H1 (cell line): Measurements from ENCODE around the gene PAXIP1. TPM values are rescaled to one million over a fixed set of nuclear protein-coding genes. Genes with fewer than 3 reads are reported as not detected.

ENCODE experiments used
- CTCF ChIA-PET: fragments of 300-600 bp; sonication (Branson Sonifier 250); formaldehyde crosslinking; loops from one replicate; lab custom pipeline; 2021; ENCODE audit not compliant: partially characterized antibody; lab: Charles Lee
- POLR2A ChIA-PET: fragments of 300-600 bp; sonication (Branson Sonifier 250); formaldehyde crosslinking; loops from one replicate; lab custom pipeline; 2021; ENCODE audit warnings: inconsistent platforms; ENCODE audit not compliant: partially characterized antibody; lab: Charles Lee
- DNase-seq, 2 experiments: peaks; one replicate each; pipeline versions ENCODE4 v3.0.0 to v3.0.0-alpha.2; 2010 to 2022; ENCODE audit warnings: low spot score in 2 of 2, low read depth in 1 of 2, mixed read lengths in 1 of 2
- FAIRE-seq: peaks from 2 replicates; lab custom pipeline; 2011; peaks lifted over from hg19 to GRCh38; lab: Jason Lieb, UNC
- H2AFZ ChIP-seq: 2 replicates; pipeline ENCODE4 v1.8.1; 2012; ENCODE audit warnings: low read length, inconsistent platforms
- H2AK5ac ChIP-seq: 2 replicates; pipeline ENCODE4 v1.6.1; 2013; ENCODE audit warnings: low read depth, low read length
- H2BK120ac ChIP-seq: replicated peaks from 2 replicates; pipeline ENCODE3; 2013; ENCODE audit warnings: low read depth, low read length, inconsistent platforms
- H2BK12ac ChIP-seq: 2 replicates; pipeline ENCODE4 v1.6.1; 2013; ENCODE audit warnings: low read depth, low read length
- H2BK15ac ChIP-seq: 2 replicates; pipeline ENCODE4 v1.6.1; 2013; ENCODE audit warnings: low read length
- H2BK20ac ChIP-seq: 2 replicates; pipeline ENCODE4 v1.6.1; 2013; ENCODE audit warnings: low read length
- H2BK5ac ChIP-seq: 2 replicates; pipeline ENCODE4 v1.6.1; 2013; ENCODE audit warnings: low read depth, low read length
- H3K14ac ChIP-seq: 2 replicates; pipeline ENCODE4 v1.6.1; 2013; ENCODE audit warnings: inconsistent platforms; ENCODE audit not compliant: insufficient read length
- H3K18ac ChIP-seq: 2 replicates; pipeline ENCODE4 v1.6.1; 2013; ENCODE audit warnings: low read length; ENCODE audit errors: extremely low read depth
- H3K23ac ChIP-seq: 2 replicates; pipeline ENCODE4 v1.6.1; 2013; ENCODE audit warnings: inconsistent platforms; ENCODE audit not compliant: insufficient read length
- H3K23me2 ChIP-seq: 2 replicates; pipeline ENCODE4 v1.6.1; 2013; ENCODE audit warnings: low read depth, low read length
- H3K27ac ChIP-seq: 2 replicates; pipeline ENCODE4 v1.6.1; 2011; ENCODE audit warnings: low read depth, low read length, inconsistent platforms
- H3K27me3 ChIP-seq, 4 experiments: replicated peaks in 1 of 4; 1 replicate in 1 of 4; 2 replicates in 3 of 4; pipeline versions ENCODE4 v1.6.1 to v1.8.1; 2011 to 2013; ENCODE audit warnings: low read length in 3 of 4, mild to moderate bottlenecking in 3 of 4, inconsistent platforms in 2 of 4, mixed read lengths in 2 of 4, moderate library complexity in 1 of 4; ENCODE audit not compliant: control insufficient read depth in 3 of 4, insufficient read depth in 3 of 4; ENCODE audit errors: extremely low read depth in 1 of 4
- H3K36me3 ChIP-seq, 4 experiments: 2 replicates each; pipeline versions ENCODE4 v1.6.1 to v1.8.1; 2011 to 2013; ENCODE audit warnings: mild to moderate bottlenecking in 4 of 4, low read length in 3 of 4, moderate library complexity in 2 of 4, control low read depth in 1 of 4, inconsistent platforms in 1 of 4; ENCODE audit not compliant: insufficient read depth in 4 of 4, control insufficient read depth in 2 of 4
- H3K4ac ChIP-seq: replicated peaks from 2 replicates; pipeline ENCODE3; 2013; ENCODE audit warnings: low read length, low read depth, mixed read lengths, inconsistent platforms; ENCODE audit not compliant: insufficient read length
- H3K4me1 ChIP-seq, 4 experiments: replicated peaks in 1 of 4; 1 replicate in 1 of 4; 2 replicates in 3 of 4; pipeline versions ENCODE4 v1.6.1 to v1.8.1; 2011 to 2013; ENCODE audit warnings: low read length in 3 of 4, inconsistent platforms in 2 of 4, mixed read lengths in 1 of 4; ENCODE audit not compliant: insufficient read depth in 4 of 4, control insufficient read depth in 3 of 4
- H3K4me2 ChIP-seq, 2 experiments: 2 replicates each; pipeline versions ENCODE4 v1.6.1 to v1.8.1; 2011 to 2013; ENCODE audit warnings: low read depth in 2 of 2, low read length in 2 of 2, control low read depth in 1 of 2, inconsistent platforms in 1 of 2, mild to moderate bottlenecking in 1 of 2; ENCODE audit not compliant: insufficient read depth in 1 of 2
- H3K4me3 ChIP-seq, 4 experiments: fragments of 200-600, 300-600 bp in 1 of 4; sonication (generic), shearing (Covaris generic), sonication (Bioruptor Twin) in 1 of 4; 2 replicates each; pipeline versions ENCODE4 v1.5.1 to v1.8.1; 2011 to 2016; ENCODE audit warnings: low read length in 4 of 4, low read depth in 3 of 4, control low read depth in 2 of 4, inconsistent platforms in 2 of 4, mild to moderate bottlenecking in 2 of 4, mixed read lengths in 1 of 4, moderate library complexity in 1 of 4; ENCODE audit not compliant: insufficient read depth in 2 of 4; ENCODE audit errors: extremely low read depth in 1 of 4
- H3K56ac ChIP-seq: replicated peaks from 2 replicates; pipeline ENCODE3; 2013; ENCODE audit warnings: low read depth, mild to moderate bottlenecking, mixed read lengths, low read length, inconsistent platforms; ENCODE audit not compliant: insufficient read length
- H3K79me1 ChIP-seq: 2 replicates; pipeline ENCODE4 v1.6.1; 2013; ENCODE audit warnings: low read depth, low read length, control low read depth
- H3K79me2 ChIP-seq, 2 experiments: 2 replicates each; pipeline versions ENCODE4 v1.6.1 to v1.8.1; 2012 to 2013; ENCODE audit warnings: low read length in 2 of 2, mild to moderate bottlenecking in 2 of 2, inconsistent platforms in 1 of 2; ENCODE audit not compliant: insufficient read depth in 2 of 2, control insufficient read depth in 1 of 2
- H3K9ac ChIP-seq, 4 experiments: replicated peaks in 1 of 4; 1 replicate in 1 of 4; 2 replicates in 3 of 4; pipeline versions ENCODE4 v1.6.1 to v1.8.1; 2011 to 2013; ENCODE audit warnings: low read depth in 3 of 4, low read length in 3 of 4, control low read depth in 2 of 4, mild to moderate bottlenecking in 2 of 4, moderate library complexity in 2 of 4, inconsistent platforms in 1 of 4; ENCODE audit errors: extremely low read depth in 1 of 4
- H3K9me3 ChIP-seq, 2 experiments: 2 replicates each; pipeline versions ENCODE4 v1.6.1 to v1.8.1; 2012 to 2013; ENCODE audit warnings: mild to moderate bottlenecking in 2 of 2, moderate library complexity in 2 of 2, control low read depth in 1 of 2, inconsistent platforms in 1 of 2, low read depth in 1 of 2, low read length in 1 of 2, mixed read lengths in 1 of 2; ENCODE audit not compliant: insufficient read depth in 2 of 2
- H4K20me1 ChIP-seq, 2 experiments: replicated peaks in 1 of 2; 2 replicates each; pipeline versions ENCODE3 to v1.8.1; 2011 to 2013; ENCODE audit warnings: inconsistent platforms in 2 of 2, low read length in 2 of 2, mild to moderate bottlenecking in 1 of 2; ENCODE audit not compliant: insufficient read depth in 2 of 2, control insufficient read depth in 1 of 2
- H4K5ac ChIP-seq: 2 replicates; pipeline ENCODE4 v1.6.1; 2013; ENCODE audit warnings: low read length, low read depth, mixed read lengths, inconsistent platforms; ENCODE audit not compliant: insufficient read length
- H4K8ac ChIP-seq: 2 replicates; pipeline ENCODE4 v1.8.0; 2013; ENCODE audit warnings: mild to moderate bottlenecking, moderate library complexity, low read length, inconsistent platforms; ENCODE audit not compliant: insufficient read depth; ENCODE audit errors: extremely low read depth
- H4K91ac ChIP-seq: replicated peaks from 2 replicates; pipeline ENCODE3; 2013; ENCODE audit warnings: low read length, mixed read lengths, inconsistent platforms; ENCODE audit not compliant: insufficient read length
- CTCF ChIP-seq, 3 experiments: IDR thresholded peaks; 1 replicate in 2 of 3; 2 replicates in 1 of 3; pipeline versions ENCODE4 v1.5.1 to v1.6.1; 2011; ENCODE audit warnings: low read length in 3 of 3, mild to moderate bottlenecking in 3 of 3, inconsistent platforms in 2 of 3, low read depth in 1 of 3, moderate library complexity in 1 of 3; ENCODE audit not compliant: insufficient read depth in 1 of 3; ENCODE audit errors: control extremely low read depth in 1 of 3
- RAD21 ChIP-seq, 2 experiments: IDR thresholded peaks in 1 of 2; conservative IDR thresholded peaks in 1 of 2; 2 replicates each; pipeline ENCODE4 v1.6.1; 2011; ENCODE audit warnings: low read depth in 2 of 2, low read length in 2 of 2, improper control_type of control experiment in 1 of 2, inconsistent platforms in 1 of 2, mild to moderate bottlenecking in 1 of 2, moderate library complexity in 1 of 2
- SP4 ChIP-seq: IDR thresholded peaks from 2 replicates; pipeline ENCODE4 v1.6.1; 2012; ENCODE audit warnings: low read length, inconsistent platforms
- USF2 ChIP-seq: IDR thresholded peaks from 2 replicates; pipeline ENCODE4 v1.6.1; 2011; ENCODE audit warnings: low read length, improper control_type of control experiment
- WGBS, 2 experiments: shearing (Covaris generic) in 1 of 2; methylation state at CpG; one replicate each; pipeline versions ENCODE4 v1.1.6 to v1.1.7; 2013 to 2015; ENCODE audit warnings: low lambda C conversion rate in 2 of 2, mixed read lengths in 2 of 2, inconsistent platforms in 1 of 2, low coverage in 1 of 2, missing lambda C conversion rate in 1 of 2; ENCODE audit not compliant: insufficient replicate concordance in 2 of 2, insufficient coverage in 1 of 2, insufficient read length in 1 of 2; ENCODE audit errors: extremely low coverage in 1 of 2, missing lambda C conversion rate in 1 of 2; 5-methylcytosine and 5-hydroxymethylcytosine counted together
- polyA plus RNA-seq, 7 experiments: library from polyadenylated mRNA; depleted of rRNA in 3 of 7; stranded (reverse) in 5 of 7; unstranded in 2 of 7; fragments of >200 nt in 5 of 7; fragments of 200-250 nt in 2 of 7; gene quantifications; 1 replicate in 5 of 7; 2 replicates in 1 of 7; 4 replicates in 1 of 7; pipeline versions ENCODE4 v1.2.1 to v1.2.3, GENCODE V29; 2011 to 2013; ENCODE audit warnings: missing spikeins in 2 of 7, mixed read lengths in 2 of 7
- total RNA-seq: library from RNA; stranded (reverse); fragmentation: NEBNext Ultra II Directional; extraction: Animal tissue kit (Norgen Biotek cat#: 25700); gene quantifications from 2 replicates; pipeline ENCODE4 v1.2.1, GENCODE V29; 2021

Gene PAXIP1
- total and polyA plus RNA-seq, 2 of the 8 experiments (the other 6 are each of a cell fraction or from before 2014, with no cell fraction given), result 32.4 to 32.8 TPM

GRCh38 chr7:154953006-154953684, 49.8 kb downstream of the PAXIP1 start:
- WGBS, 2 experiments, result 64% methylated on average over 9 of the region's 9 CpGs; no CpG with 5 or more reads in 1 of the 2 experiments
- no peak overlapping the region for H3K56ac ChIP-seq
- no peak overlapping the region for H2BK20ac ChIP-seq
- H3K36me3 ChIP-seq, result peaks cover 8 to 60% (median 37%) of the 10 kb centered on the region in 4 experiments
- H4K5ac ChIP-seq, result no peak overlapping the region
- FAIRE-seq (peak; percentile 87), DNase-seq (peak; percentile 71 to 90)
- no peaks in the 10 kb centered on the region for H3K27me3 ChIP-seq
- H3K4me1 ChIP-seq, result no peaks in the 10 kb centered on the region
- H4K20me1 ChIP-seq, result peaks cover 0 to 6% of the 10 kb centered on the region in 2 experiments
- no peak overlapping the region for H2AFZ ChIP-seq
- H3K14ac ChIP-seq, result no peak overlapping the region
- H3K4me3 ChIP-seq, result no peak overlapping the region
- no peak overlapping the region for H4K91ac ChIP-seq
- no peak overlapping the region for H3K4ac ChIP-seq
- no peak overlapping the region for H2BK12ac ChIP-seq
- 0 out of 2 replicates have a peak, but pooled peaks cover 2% of the 10 kb centered on the region for H3K79me1 ChIP-seq
- H3K23ac ChIP-seq, result no peak overlapping the region
- no peak overlapping the region; the same call in 1 of the 2 replicates for H3K27ac ChIP-seq
- H3K23me2 ChIP-seq, result no peaks in the 10 kb centered on the region
- H4K8ac ChIP-seq, result no peak overlapping the region
- ChIA-PET POLR2A (interaction anchor here (0.6 to 0.8 kb wide), 2 partner anchors 25 to 26 kb away, joined by 3 to 4 read pairs; no protein-coding TSS in a partner anchor), CTCF (interaction anchor here (0.6 to 5.2 kb wide), 40 partner anchors 10 to 412 kb away, joined by 3 to 40 read pairs (median 4); no protein-coding TSS in a partner anchor)
- no peaks in the 10 kb centered on the region for H3K79me2 ChIP-seq
- H2AK5ac ChIP-seq, result no peak overlapping the region
- H3K18ac ChIP-seq, result no peak overlapping the region
- H3K9ac ChIP-seq, result no peak overlapping the region
- no peak overlapping the region for H2BK120ac ChIP-seq
- no peak overlapping the region for H2BK15ac ChIP-seq
- no peak overlapping the region for H2BK5ac ChIP-seq
- H3K4me2 ChIP-seq, result no peak overlapping the region
- TF ChIP-seq RAD21 (IDR thresholded peaks at IDR 0.05 in 1 of 2, conservative IDR thresholded peaks at IDR 0.05 in 1 of 2; ENCODE audit: low read depth in 2 of 2, low read length in 2 of 2) (peak; percentile 55 to 65), SP4 (no peak), USF2 (peak; percentile 19; the same call in 1 of the 2 replicates), CTCF (IDR thresholded peaks at IDR 0.05; ENCODE audit: control extremely low read depth in 1 of 3, insufficient read depth in 1 of 3, low read depth in 1 of 3, low read length in 3 of 3) (peak; percentile 81 to 89 (median 83))
- no peaks in the 10 kb centered on the region for H3K9me3 ChIP-seq
